ENCODE measurements around the gene NT5C1B. TPM values are rescaled to one million over a fixed set of nuclear protein-coding genes. Genes with fewer than 3 reads are reported as not detected.

NT5C1B gene
- total and polyA plus RNA-seq, 2 experiments from 2014 or later, result not detected

DNA sequence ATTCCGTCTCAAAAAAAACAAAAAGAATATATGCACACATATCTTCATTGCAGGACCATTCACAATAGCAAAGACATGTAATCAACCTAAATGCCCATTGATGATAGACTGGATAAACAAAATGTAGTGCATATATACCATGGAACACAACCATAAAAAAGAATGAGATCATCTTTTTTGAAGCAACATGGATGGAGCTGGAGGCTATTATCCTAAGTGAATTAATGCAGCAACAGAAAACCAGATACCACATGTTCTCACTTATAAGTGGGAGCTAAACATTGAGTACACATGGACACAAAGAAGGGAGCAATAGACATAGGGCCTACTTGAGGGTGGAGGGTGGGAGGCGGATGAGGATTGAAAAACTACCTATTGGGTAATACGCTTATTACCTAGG is 8.8 kb downstream of the NT5C1B start:
- Histone ChIP-seq H3K4me3 (no peak overlapping the region), H4K20me1 (replicated peaks; ENCODE audit: insufficient read depth) (no peaks in the 10 kb centered on the region), H3K27me3 (ENCODE audit: insufficient read depth) (no peaks in the 10 kb centered on the region), H3F3A (replicated peaks; ENCODE audit: low read depth) (no peaks in the 10 kb centered on the region), H2AFZ (no peak overlapping the region), H3K9me2 (ENCODE audit: insufficient read depth) (no peaks in the 10 kb centered on the region), H3K4me2 (no peak overlapping the region), H3K36me3 (ENCODE audit: insufficient read depth) (no peaks in the 10 kb centered on the region), H3K4me1 (ENCODE audit: insufficient read depth) (no peaks in the 10 kb centered on the region), H3K79me2 (replicated peaks; ENCODE audit: insufficient read depth) (no peaks in the 10 kb centered on the region), H3K27ac (ENCODE audit: low read depth) (no peak overlapping the region)
- TF ChIP-seq NANOG (IDR thresholded peaks at IDR 0.05; ENCODE audit: borderline replicate concordance) (no peak), POLR2AphosphoS5 (IDR thresholded peaks at IDR 0.05; ENCODE audit: low read depth) (no peak), ZNF114 (CRISPR knock-in tag; IDR thresholded peaks at IDR 0.05) (no peak), ZNF331 (CRISPR knock-in tag; IDR thresholded peaks at IDR 0.05; ENCODE audit: low read depth) (no peak), STAT1 (IDR thresholded peaks at IDR 0.05; ENCODE audit: unreplicated experiment) (no peak), JUNB (IDR thresholded peaks at IDR 0.05; ENCODE audit: unreplicated experiment) (no peak), EZH2phosphoT487 (IDR thresholded peaks at IDR 0.05; ENCODE audit: unreplicated experiment) (no peak), CREB1 (CRISPR knock-in tag; IDR thresholded peaks at IDR 0.05; ENCODE audit: low read depth) (no peak), EZH2 (IDR thresholded peaks at IDR 0.05; ENCODE audit: low read depth, unreplicated experiment) (no peak)
- TF ChIP-seq, protein P1, sequence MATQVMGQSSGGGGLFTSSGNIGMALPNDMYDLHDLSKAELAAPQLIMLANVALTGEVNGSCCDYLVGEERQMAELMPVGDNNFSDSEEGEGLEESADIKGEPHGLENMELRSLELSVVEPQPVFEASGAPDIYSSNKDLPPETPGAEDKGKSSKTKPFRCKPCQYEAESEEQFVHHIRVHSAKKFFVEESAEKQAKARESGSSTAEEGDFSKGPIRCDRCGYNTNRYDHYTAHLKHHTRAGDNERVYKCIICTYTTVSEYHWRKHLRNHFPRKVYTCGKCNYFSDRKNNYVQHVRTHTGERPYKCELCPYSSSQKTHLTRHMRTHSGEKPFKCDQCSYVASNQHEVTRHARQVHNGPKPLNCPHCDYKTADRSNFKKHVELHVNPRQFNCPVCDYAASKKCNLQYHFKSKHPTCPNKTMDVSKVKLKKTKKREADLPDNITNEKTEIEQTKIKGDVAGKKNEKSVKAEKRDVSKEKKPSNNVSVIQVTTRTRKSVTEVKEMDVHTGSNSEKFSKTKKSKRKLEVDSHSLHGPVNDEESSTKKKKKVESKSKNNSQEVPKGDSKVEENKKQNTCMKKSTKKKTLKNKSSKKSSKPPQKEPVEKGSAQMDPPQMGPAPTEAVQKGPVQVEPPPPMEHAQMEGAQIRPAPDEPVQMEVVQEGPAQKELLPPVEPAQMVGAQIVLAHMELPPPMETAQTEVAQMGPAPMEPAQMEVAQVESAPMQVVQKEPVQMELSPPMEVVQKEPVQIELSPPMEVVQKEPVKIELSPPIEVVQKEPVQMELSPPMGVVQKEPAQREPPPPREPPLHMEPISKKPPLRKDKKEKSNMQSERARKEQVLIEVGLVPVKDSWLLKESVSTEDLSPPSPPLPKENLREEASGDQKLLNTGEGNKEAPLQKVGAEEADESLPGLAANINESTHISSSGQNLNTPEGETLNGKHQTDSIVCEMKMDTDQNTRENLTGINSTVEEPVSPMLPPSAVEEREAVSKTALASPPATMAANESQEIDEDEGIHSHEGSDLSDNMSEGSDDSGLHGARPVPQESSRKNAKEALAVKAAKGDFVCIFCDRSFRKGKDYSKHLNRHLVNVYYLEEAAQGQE (IDR thresholded peaks at IDR 0.05; ENCODE audit: unreplicated experiment), result no peak
- TF ChIP-seq, protein P2, sequence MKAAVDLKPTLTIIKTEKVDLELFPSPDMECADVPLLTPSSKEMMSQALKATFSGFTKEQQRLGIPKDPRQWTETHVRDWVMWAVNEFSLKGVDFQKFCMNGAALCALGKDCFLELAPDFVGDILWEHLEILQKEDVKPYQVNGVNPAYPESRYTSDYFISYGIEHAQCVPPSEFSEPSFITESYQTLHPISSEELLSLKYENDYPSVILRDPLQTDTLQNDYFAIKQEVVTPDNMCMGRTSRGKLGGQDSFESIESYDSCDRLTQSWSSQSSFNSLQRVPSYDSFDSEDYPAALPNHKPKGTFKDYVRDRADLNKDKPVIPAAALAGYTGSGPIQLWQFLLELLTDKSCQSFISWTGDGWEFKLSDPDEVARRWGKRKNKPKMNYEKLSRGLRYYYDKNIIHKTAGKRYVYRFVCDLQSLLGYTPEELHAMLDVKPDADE (IDR thresholded peaks at IDR 0.05), result no peak
- TF ChIP-seq, protein P3, sequence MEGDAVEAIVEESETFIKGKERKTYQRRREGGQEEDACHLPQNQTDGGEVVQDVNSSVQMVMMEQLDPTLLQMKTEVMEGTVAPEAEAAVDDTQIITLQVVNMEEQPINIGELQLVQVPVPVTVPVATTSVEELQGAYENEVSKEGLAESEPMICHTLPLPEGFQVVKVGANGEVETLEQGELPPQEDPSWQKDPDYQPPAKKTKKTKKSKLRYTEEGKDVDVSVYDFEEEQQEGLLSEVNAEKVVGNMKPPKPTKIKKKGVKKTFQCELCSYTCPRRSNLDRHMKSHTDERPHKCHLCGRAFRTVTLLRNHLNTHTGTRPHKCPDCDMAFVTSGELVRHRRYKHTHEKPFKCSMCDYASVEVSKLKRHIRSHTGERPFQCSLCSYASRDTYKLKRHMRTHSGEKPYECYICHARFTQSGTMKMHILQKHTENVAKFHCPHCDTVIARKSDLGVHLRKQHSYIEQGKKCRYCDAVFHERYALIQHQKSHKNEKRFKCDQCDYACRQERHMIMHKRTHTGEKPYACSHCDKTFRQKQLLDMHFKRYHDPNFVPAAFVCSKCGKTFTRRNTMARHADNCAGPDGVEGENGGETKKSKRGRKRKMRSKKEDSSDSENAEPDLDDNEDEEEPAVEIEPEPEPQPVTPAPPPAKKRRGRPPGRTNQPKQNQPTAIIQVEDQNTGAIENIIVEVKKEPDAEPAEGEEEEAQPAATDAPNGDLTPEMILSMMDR (conservative IDR thresholded peaks at IDR 0.05; ENCODE audit: low read depth in 2 of 2), result no peak
- no peaks in the 10 kb centered on the region for H3K36me3 Mint-ChIP-seq (ENCODE audit: low read depth)
- H3K27ac Mint-ChIP-seq, result no peak overlapping the region
- DNase-seq (ENCODE audit: low spot score), result no peak
- H3K27me3 Mint-ChIP-seq (ENCODE audit: insufficient read depth, low read depth, poor library complexity), result no peaks in the 10 kb centered on the region
- no peak overlapping the region for H3K4me3 Mint-ChIP-seq
- no peak for ATAC-seq
- peaks cover 11% of the 10 kb centered on the region for H3K9me3 Mint-ChIP-seq
- no peaks in the 10 kb centered on the region for H3K4me1 Mint-ChIP-seq
